ENCODE data around the gene SNRNP48.

Gene SNRNP48

GRCh38 chr6:7640607-7641577 is 50.9 kb downstream of the SNRNP48 start:
- no peak overlapping the region for H3K27ac ChIP-seq (ENCODE audit: low read length)
- H4K20me1 ChIP-seq (ENCODE audit: insufficient read depth, low read length), result no peaks in the 10 kb centered on the region
- no peak for TF ChIP-seq CTCF (IDR thresholded peaks at IDR 0.05; ENCODE audit: low read depth, low read length)
- no peak for TF ChIP-seq EZH2phosphoT487 (IDR thresholded peaks at IDR 0.05; ENCODE audit: low read depth)
- H3K4me3 ChIP-seq (ENCODE audit: low read length), result no peak overlapping the region
- H3K79me2 ChIP-seq (ENCODE audit: low read length), result no peaks in the 10 kb centered on the region
- no peak overlapping the region for H2AFZ ChIP-seq (ENCODE audit: low read depth, low read length)
- H3K9me3 ChIP-seq (ENCODE audit: insufficient read depth, low read length), result no peaks in the 10 kb centered on the region
- no peak overlapping the region for H3K9ac ChIP-seq (ENCODE audit: low read length)
- no peak overlapping the region for H3K4me2 ChIP-seq (ENCODE audit: low read length)
- H3K27me3 ChIP-seq (ENCODE audit: low read depth, low read length), result no peaks in the 10 kb centered on the region
- no peaks in the 10 kb centered on the region for H3K4me1 ChIP-seq (ENCODE audit: low read length)
- no peaks in the 10 kb centered on the region for H3K36me3 ChIP-seq (replicated peaks; ENCODE audit: low read depth, low read length)

GRCh38 chr6:7642791-7643190 is 52.8 kb downstream of the SNRNP48 start:
- H4K20me1 ChIP-seq (ENCODE audit: insufficient read depth, low read length), result no peaks in the 10 kb centered on the region
- no peaks in the 10 kb centered on the region for H3K9me3 ChIP-seq (ENCODE audit: insufficient read depth, low read length)
- no peaks in the 10 kb centered on the region for H3K79me2 ChIP-seq (ENCODE audit: low read length)
- TF ChIP-seq EZH2phosphoT487 (IDR thresholded peaks at IDR 0.05; ENCODE audit: low read depth) (no peak), CTCF (IDR thresholded peaks at IDR 0.05; ENCODE audit: low read depth, low read length) (no peak)
- H3K36me3 ChIP-seq (replicated peaks; ENCODE audit: low read depth, low read length), result no peaks in the 10 kb centered on the region
- no peak overlapping the region for H3K9ac ChIP-seq (ENCODE audit: low read length)
- H3K4me2 ChIP-seq (ENCODE audit: low read length), result no peak overlapping the region
- no peaks in the 10 kb centered on the region for H3K27me3 ChIP-seq (ENCODE audit: low read depth, low read length)
- H2AFZ ChIP-seq (ENCODE audit: low read depth, low read length), result no peak overlapping the region
- peaks cover 6% of the 10 kb centered on the region for H3K4me1 ChIP-seq (ENCODE audit: low read length)
- H3K27ac ChIP-seq (ENCODE audit: low read length), result no peak overlapping the region
- H3K4me3 ChIP-seq (ENCODE audit: low read length), result no peak overlapping the region

- Histone ChIP-seq H3K27me3 (ENCODE audit: low read depth, low read length) (no peaks in the 10 kb centered on the region), H3K9ac (ENCODE audit: low read length) (no peak overlapping the region), H3K9me3 (ENCODE audit: insufficient read depth, low read length) (no peaks in the 10 kb centered on the region), H4K20me1 (ENCODE audit: insufficient read depth, low read length) (no peaks in the 10 kb centered on the region), H3K4me2 (ENCODE audit: low read length) (no peak overlapping the region), H3K36me3 (replicated peaks; ENCODE audit: low read depth, low read length) (no peaks in the 10 kb centered on the region), H3K4me3 (ENCODE audit: low read length) (no peak overlapping the region), H3K79me2 (ENCODE audit: low read length) (no peaks in the 10 kb centered on the region), H2AFZ (ENCODE audit: low read depth, low read length) (no peak overlapping the region), H3K4me1 (ENCODE audit: low read length) (peaks cover 18% of the 10 kb centered on the region), H3K27ac (ENCODE audit: low read length) (no peak overlapping the region)
- TF ChIP-seq EZH2phosphoT487 (IDR thresholded peaks at IDR 0.05; ENCODE audit: low read depth) (no peak), CTCF (IDR thresholded peaks at IDR 0.05; ENCODE audit: low read depth, low read length) (no peak)
Observed at GRCh38 chr6:7644417-7644816, 54.4 kb downstream of the SNRNP48 start.

- TF ChIP-seq EZH2phosphoT487 (IDR thresholded peaks at IDR 0.05; ENCODE audit: low read depth), result no peak
- TF ChIP-seq CTCF (IDR thresholded peaks at IDR 0.05; ENCODE audit: low read depth, low read length), result no peak
Observed at GRCh38 chr6:7646394-7646793, 56.4 kb downstream of the SNRNP48 start.

More at GRCh38 chr6:7646394-7646793, 56.4 kb downstream of the SNRNP48 start:
- Histone ChIP-seq H3K4me3 (ENCODE audit: low read length) (no peak overlapping the region), H3K9me3 (ENCODE audit: insufficient read depth, low read length) (no peaks in the 10 kb centered on the region), H3K27me3 (ENCODE audit: low read depth, low read length) (no peaks in the 10 kb centered on the region), H4K20me1 (ENCODE audit: insufficient read depth, low read length) (no peaks in the 10 kb centered on the region), H3K4me1 (ENCODE audit: low read length) (peaks cover 32% of the 10 kb centered on the region), H3K9ac (ENCODE audit: low read length) (no peak overlapping the region), H3K27ac (ENCODE audit: low read length) (no peak overlapping the region), H2AFZ (ENCODE audit: low read depth, low read length) (no peak overlapping the region), H3K4me2 (ENCODE audit: low read length) (no peak overlapping the region), H3K79me2 (ENCODE audit: low read length) (no peaks in the 10 kb centered on the region), H3K36me3 (replicated peaks; ENCODE audit: low read depth, low read length) (no peaks in the 10 kb centered on the region)

Measured in OCI-LY3 (cell line).